CD4-positive, alpha-beta T cell treated with Interleukin-6 at 100 ng/mL for 8 hours (primary cell): Measurements from ENCODE around the gene NR1H3.
A peak's percentile ranks its signal among the peaks of the same experiment; 100 is the strongest.
"Not testable (repeated sequence)": the region's sequence is repeated elsewhere in the genome, so short reads cannot be mapped to it uniquely, and the experiment has no call there.

Experiments
- DNase-seq: peaks from one replicate; pipeline ENCODE4 v3.0.0-alpha.2; 2020; ENCODE audit warnings: mixed read lengths, low spot score

NR1H3 gene

GRCh38 chr11:47257517-47258316 is at the start of gene NR1H3:
NR1H3 (plus strand) TSS chr11:47257996; CDS start chr11:47259217, 1,221 bp downstream.
- no peak for DNase-seq

GRCh38 chr11:47208008-47208552 is 49.7 kb upstream of the NR1H3 start:
- not testable (repeated sequence) for DNase-seq

DNA sequence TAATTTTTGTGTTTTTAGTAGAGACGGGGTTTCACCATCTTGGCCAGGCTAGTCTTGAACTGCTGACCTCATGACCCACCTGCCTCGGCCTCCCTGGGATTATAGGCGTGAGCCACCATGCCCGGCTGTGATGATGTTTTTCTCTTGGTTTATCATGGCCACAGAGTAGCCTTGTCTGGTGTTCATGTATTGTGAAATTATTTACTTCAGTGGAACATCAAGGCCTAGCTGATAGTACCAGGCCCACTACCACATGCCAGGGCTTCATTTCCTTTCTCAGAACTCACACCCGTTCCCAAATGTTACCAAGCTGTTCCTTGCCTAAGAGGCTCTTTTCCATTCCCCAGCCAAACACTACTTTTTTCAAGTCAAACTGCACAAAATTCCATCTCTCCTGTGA is 49.2 kb upstream of the NR1H3 start:
- no peak for DNase-seq

GRCh38 chr11:47212938-47213337 is 44.9 kb upstream of the NR1H3 start:
- DNase-seq, result no peak

GRCh38 chr11:47213950-47214565 is 43.7 kb upstream of the NR1H3 start:
- peak; percentile 85 for DNase-seq

- DNase-seq, result peak; percentile 63
These were observed 42.4 kb upstream of the NR1H3 start for GRCh38 chr11:47215366-47215910.

DNA sequence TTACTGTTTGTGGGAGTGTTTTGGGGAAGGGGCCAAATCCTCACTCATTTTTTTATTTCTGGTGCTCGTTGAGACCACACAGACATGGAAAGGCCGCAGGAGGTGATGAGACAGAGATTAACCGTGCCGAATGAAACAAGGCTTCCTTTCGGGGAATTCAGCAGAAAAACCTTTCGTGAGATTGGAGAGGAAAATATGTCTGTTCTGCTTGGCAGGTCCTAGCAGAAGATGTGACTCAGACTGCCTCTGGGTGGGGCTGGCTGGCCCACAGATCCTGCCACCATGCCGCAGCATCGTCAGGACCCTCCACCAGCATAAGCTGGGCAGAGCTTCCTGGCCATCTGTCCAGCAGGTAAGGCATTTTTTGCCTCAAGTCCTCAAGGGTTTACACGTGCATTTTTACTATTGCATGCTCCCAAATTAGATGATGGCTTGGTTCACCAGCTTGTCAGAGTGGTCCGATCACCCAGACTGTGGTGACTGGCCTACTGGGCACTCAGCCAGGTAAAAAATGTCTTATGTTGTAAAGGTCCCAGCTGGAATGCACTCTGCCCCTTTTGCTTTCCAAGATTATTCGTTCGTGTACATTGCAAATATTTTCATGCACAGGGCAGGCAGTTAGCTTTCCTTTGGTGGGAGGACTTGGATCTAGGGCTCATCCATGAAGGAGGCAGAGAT is 41.5 kb upstream of the NR1H3 start:
- DNase-seq, result peak; percentile 58

GRCh38 chr11:47220401-47220821 is 37.4 kb upstream of the NR1H3 start:
- no peak for DNase-seq

GRCh38 chr11:47222696-47223095 is 35.1 kb upstream of the NR1H3 start:
- DNase-seq, result no peak

GRCh38 chr11:47225552-47226400 is 32.0 kb upstream of the NR1H3 start:
- DNase-seq, result no peak

GRCh38 chr11:47229161-47229560 is 28.6 kb upstream of the NR1H3 start:
- no peak for DNase-seq

DNA sequence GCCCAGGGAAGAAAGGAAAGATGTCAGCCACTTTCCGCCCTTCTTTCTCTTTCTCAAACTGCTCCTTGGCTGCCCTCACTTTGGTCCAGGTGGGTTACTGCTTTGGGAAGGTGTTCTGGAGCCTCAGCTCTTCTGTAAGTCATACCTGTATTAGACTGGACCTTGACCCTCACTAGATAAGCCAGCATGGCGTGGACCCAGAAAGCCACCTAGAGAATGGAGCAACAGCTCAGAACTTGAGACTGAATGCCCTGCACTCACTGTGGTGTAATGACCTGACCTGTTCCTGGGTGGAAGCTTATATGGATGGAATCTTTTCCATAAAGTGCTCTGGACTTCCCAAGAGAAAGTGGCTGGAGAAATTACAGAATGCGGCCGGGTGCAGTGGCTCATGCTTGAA is 24.7 kb upstream of the NR1H3 start:
- no peak for DNase-seq

- DNase-seq, result peak; percentile 13
These were observed 23.7 kb upstream of the NR1H3 start for GRCh38 chr11:47233989-47234668.

DNA sequence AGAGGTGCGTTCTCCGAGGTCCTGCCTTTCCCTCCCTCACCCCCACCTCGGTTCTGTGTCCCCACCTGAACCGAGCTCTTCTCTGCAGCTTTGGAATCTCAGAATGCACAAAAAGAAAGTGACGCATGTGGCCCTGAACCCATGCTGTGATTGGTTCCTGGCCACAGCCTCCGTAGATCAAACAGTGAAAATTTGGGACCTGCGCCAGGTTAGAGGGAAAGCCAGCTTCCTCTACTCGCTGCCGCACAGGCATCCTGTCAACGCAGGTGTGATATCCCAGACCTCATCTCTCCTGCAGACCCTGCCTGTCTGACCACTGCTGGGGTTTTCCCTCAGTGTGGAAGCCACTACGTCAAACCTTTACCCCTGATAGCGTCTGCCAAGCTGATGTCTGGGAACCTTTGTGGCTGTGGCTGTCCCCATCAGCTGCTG is 23.1 kb upstream of the NR1H3 start:
- peak; percentile 52 for DNase-seq

DNA sequence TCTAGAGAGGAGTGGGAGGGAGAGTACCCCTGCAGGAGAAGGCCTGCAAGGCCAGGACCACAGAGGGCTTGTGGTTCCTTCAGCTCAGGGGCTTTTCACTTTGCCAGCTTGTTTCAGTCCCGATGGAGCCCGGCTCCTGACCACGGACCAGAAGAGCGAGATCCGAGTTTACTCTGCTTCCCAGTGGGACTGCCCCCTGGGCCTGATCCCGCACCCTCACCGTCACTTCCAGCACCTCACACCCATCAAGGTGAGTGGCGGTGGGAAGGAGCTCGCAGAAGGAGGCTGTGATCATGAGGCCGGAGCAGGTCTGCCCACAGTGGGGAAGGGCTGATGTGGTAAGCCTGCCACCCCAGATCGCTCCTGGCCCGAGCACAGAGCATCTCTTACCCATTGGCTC is 22.6 kb upstream of the NR1H3 start:
- no peak for DNase-seq

- no peak for DNase-seq
These were observed 21.3 kb upstream of the NR1H3 start for GRCh38 chr11:47236482-47236881.

DNA sequence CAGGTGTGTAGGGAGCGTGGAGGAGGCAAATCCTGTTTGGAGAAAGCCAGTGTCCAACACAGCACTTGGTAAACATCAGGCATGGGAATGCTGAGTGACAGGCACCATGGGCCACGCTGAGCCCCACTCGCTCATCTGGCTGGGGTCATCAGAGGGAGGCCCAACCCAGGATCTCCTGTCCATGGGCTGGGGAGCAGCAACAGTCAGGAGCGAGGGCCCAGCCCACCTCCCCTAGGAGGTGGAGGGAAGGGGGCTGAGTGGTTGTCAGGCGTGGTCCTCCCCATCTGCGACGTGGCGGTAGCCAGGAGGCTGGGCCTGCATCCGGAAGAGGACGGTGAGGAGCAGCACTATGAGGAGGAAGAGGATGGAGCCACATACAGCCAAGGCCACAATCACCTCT is 17.9 kb upstream of the NR1H3 start:
- no peak for DNase-seq

- DNase-seq, result no peak
These were observed 15.9 kb upstream of the NR1H3 start for GRCh38 chr11:47241841-47242301.

- DNase-seq, result no peak
These were observed 15.1 kb upstream of the NR1H3 start for GRCh38 chr11:47242596-47243192.

DNA sequence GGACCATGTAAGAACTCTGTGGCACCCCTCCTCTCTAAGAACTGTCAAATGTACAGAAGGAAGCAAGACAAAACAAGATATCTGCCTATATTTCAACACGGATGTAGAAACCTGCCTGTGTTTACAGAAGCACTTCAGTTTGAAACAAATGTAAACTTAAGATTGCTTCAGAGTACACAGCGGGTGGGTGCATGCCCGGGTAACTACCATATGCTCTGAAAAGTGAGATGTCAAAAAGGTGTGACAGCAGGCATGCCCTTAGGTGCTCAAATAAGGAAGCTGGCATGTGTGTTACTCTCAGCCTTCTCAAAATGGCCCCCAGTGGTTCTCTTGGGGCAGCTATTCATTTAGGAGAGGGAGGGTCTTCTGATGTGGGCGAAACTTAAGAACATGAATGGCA is 14.3 kb upstream of the NR1H3 start:
- no peak for DNase-seq
